Neural cell (in vitro differentiated cells): Measurements from ENCODE around the gene PAX2. TPM values are rescaled to one million over a fixed set of nuclear protein-coding genes. Genes with fewer than 3 reads are reported as not detected.

Experiments
- H2AFZ ChIP-seq: fragments of 200-600, 300-800 bp; sonication (generic), shearing (Covaris generic); 2 replicates; pipeline ENCODE4 v1.6.0; 2014; ENCODE audit warnings: low read depth, mild to moderate bottlenecking, antibody characterized with exemption, low read length, moderate library complexity
- H3F3A ChIP-seq: fragments of 200-600 bp; shearing (Covaris generic); 2 replicates; pipeline ENCODE4 v1.6.1; 2016; ENCODE audit warnings: mild to moderate bottlenecking, moderate library complexity, mixed read lengths, antibody characterized with exemption, low read length; ENCODE audit not compliant: insufficient read depth, poor library complexity, severe bottlenecking
- H3K27ac ChIP-seq: fragments of 200-600, 300-800 bp; sonication (generic), shearing (Covaris generic); 2 replicates; pipeline ENCODE4 v1.5.1; 2014; ENCODE audit warnings: mild to moderate bottlenecking, low read length, moderate library complexity
- H3K27me3 ChIP-seq: fragments of 300-800, 200-600 bp; sonication (generic), shearing (Covaris generic); 2 replicates; pipeline ENCODE4 v1.6.0; 2014; ENCODE audit warnings: mild to moderate bottlenecking, low read depth, low read length, moderate library complexity; ENCODE audit not compliant: insufficient read depth
- H3K36me3 ChIP-seq: fragments of 300-800, 200-600 bp; sonication (generic), shearing (Covaris generic); 2 replicates; pipeline ENCODE4 v1.5.1; 2014; ENCODE audit warnings: mild to moderate bottlenecking, antibody characterized with exemption, low read length, moderate library complexity; ENCODE audit not compliant: insufficient read depth
- H3K4me2 ChIP-seq: fragments of 300-800, 200-600 bp; sonication (generic), shearing (Covaris generic); 2 replicates; pipeline ENCODE4 v1.6.0; 2014; ENCODE audit warnings: mild to moderate bottlenecking, low read length
- H3K4me3 ChIP-seq: fragments of 300-800, 200-600 bp; sonication (generic), shearing (Covaris generic); 2 replicates; pipeline ENCODE4 v1.5.1; 2014; ENCODE audit warnings: mild to moderate bottlenecking, low read length, moderate library complexity
- H3K79me2 ChIP-seq: fragments of 200-600 bp; shearing (Covaris generic); replicated peaks from 2 replicates; pipeline ENCODE4 v1.6.0; 2014; ENCODE audit warnings: mild to moderate bottlenecking, low read length, moderate library complexity; ENCODE audit not compliant: insufficient read depth
- H3K9ac ChIP-seq: fragments of 300-800, 200-600 bp; sonication (generic), shearing (Covaris generic); 2 replicates; pipeline ENCODE4 v1.6.1; 2016; ENCODE audit warnings: mild to moderate bottlenecking, low read length, mixed read lengths
- H3K9me2 ChIP-seq: fragments of 200-600 bp; shearing (Covaris generic); 2 replicates; pipeline ENCODE4 v1.6.1; 2016; ENCODE audit warnings: mild to moderate bottlenecking, low read length, mixed read lengths; ENCODE audit not compliant: insufficient read depth
- H3K9me3 ChIP-seq: fragments of 200-600, 300-800 bp; sonication (generic), shearing (Covaris generic); 2 replicates; pipeline ENCODE4 v1.6.1; 2016; ENCODE audit warnings: mild to moderate bottlenecking, mixed run types, low read length, moderate library complexity, mixed read lengths
- H4K20me1 ChIP-seq: fragments of 200-600 bp; shearing (Covaris generic); 2 replicates; pipeline ENCODE4 v1.6.1; 2016; ENCODE audit warnings: mild to moderate bottlenecking, mixed run types; ENCODE audit not compliant: insufficient read depth
- CTCF ChIP-seq: fragments of 450-650 bp; IDR thresholded peaks from 2 replicates; pipeline ENCODE4 v1.5.1; 2014; ENCODE audit warnings: antibody characterized with exemption, mild to moderate bottlenecking, moderate library complexity; ENCODE audit not compliant: poor library complexity, severe bottlenecking
- EP300 ChIP-seq: fragments of 450-650 bp; conservative IDR thresholded peaks from 2 replicates; pipeline ENCODE4 v1.6.1; 2014; ENCODE audit warnings: antibody characterized with exemption, mild to moderate bottlenecking, moderate library complexity; ENCODE audit not compliant: poor library complexity, severe bottlenecking
- EZH2 ChIP-seq: fragments of 200-600, 300-800 bp; shearing (Covaris generic), sonication (generic); IDR thresholded peaks from 2 replicates; pipeline ENCODE4 v1.6.1; 2014; ENCODE audit warnings: antibody characterized with exemption, low read length, borderline replicate concordance, mild to moderate bottlenecking; ENCODE audit not compliant: insufficient read depth, poor library complexity, severe bottlenecking
- MXI1 ChIP-seq: fragments of 450-650 bp; conservative IDR thresholded peaks from 2 replicates; pipeline ENCODE4 v1.6.1; 2014; ENCODE audit warnings: antibody characterized with exemption, mild to moderate bottlenecking; ENCODE audit not compliant: poor library complexity, severe bottlenecking
- POLR2AphosphoS5 ChIP-seq: IDR thresholded peaks from 2 replicates; pipeline ENCODE4 v1.6.1; 2012
- RAD21 ChIP-seq: fragments of 450-650 bp; conservative IDR thresholded peaks from 2 replicates; pipeline ENCODE4 v1.6.1; 2014; ENCODE audit warnings: antibody characterized with exemption, mild to moderate bottlenecking, moderate library complexity
- REST ChIP-seq: IDR thresholded peaks from 2 replicates; pipeline ENCODE4 v1.6.1; 2012; ENCODE audit warnings: borderline replicate concordance
- SMC3 ChIP-seq: fragments of 450-650 bp; conservative IDR thresholded peaks from 2 replicates; pipeline ENCODE4 v1.6.1; 2014; ENCODE audit warnings: antibody characterized with exemption, mild to moderate bottlenecking, moderate library complexity; ENCODE audit not compliant: poor library complexity
- TAF1 ChIP-seq: IDR thresholded peaks from 2 replicates; pipeline ENCODE4 v1.6.1; 2012; ENCODE audit warnings: low read depth
- polyA plus RNA-seq: library from polyadenylated mRNA; depleted of rRNA; stranded (reverse); fragments of >200 nt; gene quantifications from 2 replicates; pipeline ENCODE4 v1.2.3, GENCODE V29; 2014

Gene PAX2
- polyA plus RNA-seq, 1 donor from 2014 or later = not detected

- no peak overlapping the region for H3K4me3 ChIP-seq
Observed at GRCh38 chr10:100872034-100872791, 126.8 kb downstream of the PAX2 start.

GRCh38 chr10:100873146-100873826 lies 127.9 kb downstream of the PAX2 start:
- Histone ChIP-seq H2AFZ (no peak overlapping the region), H3K4me3 (no peak overlapping the region), H3K4me2 (no peak overlapping the region), H3K9me3 (no peaks in the 10 kb centered on the region), H3K9me2 (no peaks in the 10 kb centered on the region), H3K79me2 (no peaks in the 10 kb centered on the region), H3K27ac (no peak overlapping the region), H3K9ac (no peak overlapping the region), H3K36me3 (no peaks in the 10 kb centered on the region), H3F3A (no peaks in the 10 kb centered on the region), H3K27me3 (peaks cover 9% of the 10 kb centered on the region), H4K20me1 (no peaks in the 10 kb centered on the region)
- no peak for TF ChIP-seq POLR2AphosphoS5
- no peak for TF ChIP-seq CTCF
- no peak for TF ChIP-seq EZH2
- TF ChIP-seq REST = no peak
- TF ChIP-seq RAD21 = no peak
- TF ChIP-seq TAF1 = no peak
- no peak for TF ChIP-seq MXI1
- no peak for TF ChIP-seq SMC3
- TF ChIP-seq EP300 = no peak

More at GRCh38 chr10:100872034-100872791, 126.8 kb downstream of the PAX2 start:
- H3K4me2 ChIP-seq = no peak overlapping the region
- no peaks in the 10 kb centered on the region for H3K36me3 ChIP-seq
- H2AFZ ChIP-seq = no peak overlapping the region
- peaks cover 18% of the 10 kb centered on the region for H3K27me3 ChIP-seq
- no peak overlapping the region for H3K27ac ChIP-seq
- H3K79me2 ChIP-seq = no peaks in the 10 kb centered on the region
- no peaks in the 10 kb centered on the region for H3F3A ChIP-seq
- no peaks in the 10 kb centered on the region for H3K9me3 ChIP-seq
- H3K9me2 ChIP-seq = no peaks in the 10 kb centered on the region
- H4K20me1 ChIP-seq = no peaks in the 10 kb centered on the region
- no peak overlapping the region for H3K9ac ChIP-seq
- TF ChIP-seq CTCF = peak; percentile 52
- no peak for TF ChIP-seq MXI1
- peak; percentile 48 for TF ChIP-seq SMC3
- peak; percentile 50 for TF ChIP-seq RAD21
